Esophagus squamous epithelium (tissue), 5 donors: ENCODE data around the gene ZNF689. TPM values are rescaled to one million over a fixed set of nuclear protein-coding genes. Genes with fewer than 3 reads are reported as not detected.
"Not testable (repeated sequence)": the region's sequence is repeated elsewhere in the genome, so short reads cannot be mapped to it uniquely, and the experiment has no call there.

Experiments
- DNase-seq: peaks from one replicate; lab custom pipeline; 2025; lab: John Stamatoyannopoulos, UW
- H3K27ac ChIP-seq, 4 donors: fragments of 200-600 bp; sonication (generic); one replicate each; pipeline ENCODE4 v1.5.1; 2016 to 2019; ENCODE audit warnings: mild to moderate bottlenecking in 1 of 4
- H3K27me3 ChIP-seq, 4 donors: fragments of 200-600 bp; sonication (generic); 1 replicate in 3 of 4; 2 replicates in 1 of 4; pipeline versions ENCODE4 v1.5.1 to v1.6.0; 2017 to 2021; ENCODE audit warnings: antibody characterized with exemption in 1 of 4
- H3K36me3 ChIP-seq, 3 donors: fragments of 200-600 bp; sonication (generic); one replicate each; pipeline ENCODE4 v1.5.1; 2016 to 2019
- H3K4me1 ChIP-seq, 3 donors: fragments of 200-600 bp; sonication (generic); one replicate each; pipeline ENCODE4 v1.5.1; 2017 to 2019
- H3K4me3 ChIP-seq, 4 donors: fragments of 200-600 bp; sonication (generic); 1 replicate in 3 of 4; 2 replicates in 1 of 4; pipeline ENCODE4 v1.5.1; 2016 to 2019; ENCODE audit warnings: mild to moderate bottlenecking in 2 of 4, moderate library complexity in 1 of 4
- H3K9me3 ChIP-seq, 3 donors: fragments of 200-600 bp; sonication (generic); one replicate each; pipeline ENCODE4 v1.5.1; 2016 to 2019
- POLR2A ChIP-seq, 4 donors: fragments of 450-650 bp; IDR thresholded peaks; one replicate each; pipeline ENCODE4 v1.6.1; 2017; ENCODE audit warnings: antibody characterized with exemption in 4 of 4, mild to moderate bottlenecking in 4 of 4, moderate library complexity in 3 of 4
- WGBS, 2 donors: methylation state at CpG; one replicate each; pipeline ENCODE4 v1.1.5; 2018; 5-methylcytosine and 5-hydroxymethylcytosine counted together
- intact Hi-C: fragments of 100-400 bp; cut with DNase I; formaldehyde crosslinking; loops from one replicate; pipeline ENCODE4 v1.15.0; 2022
- total RNA-seq, 4 donors: library from RNA; depleted of rRNA; stranded (reverse); fragments of >200 nt; gene quantifications; one replicate each; pipeline ENCODE4 v1.1.0, GENCODE V29; 2016
- TF ChIP-seq, protein P1 (sequence below), 6 experiments: fragments of 450-650 bp in 4 of 6; fragments of 200-600 bp in 2 of 6; sonication (generic) in 2 of 6; IDR thresholded peaks; one replicate each; pipeline ENCODE4 v1.5.1; 2016 to 2019; ENCODE audit warnings: antibody characterized with exemption in 6 of 6, mild to moderate bottlenecking in 4 of 6, moderate library complexity in 4 of 6
- donor health status: DM: yes; HTN: yes; CAD: no.

ZNF689 gene
- total RNA-seq, 4 donors from 2014 or later, result 2.0 to 6.7 (median 3.8) TPM

GRCh38 chr16:30645727-30646126, 35.5 kb upstream of the ZNF689 start:
- Histone ChIP-seq H3K27me3 (no peaks in the 10 kb centered on the region), H3K4me3 (no peak overlapping the region), H3K36me3 (no peaks in the 10 kb centered on the region), H3K9me3 (no peaks in the 10 kb centered on the region), H3K4me1 (peaks cover 0 to 9% (median 6%) of the 10 kb centered on the region in 3 donors), H3K27ac (no peak overlapping the region)
- intact Hi-C loops, result loop anchor here (10.0 kb wide), 1 partner anchor 61 kb away; the partner anchor contains the start of gene ZNF785
- TF ChIP-seq POLR2A (IDR thresholded peaks at IDR 0.05), result no peak
- TF ChIP-seq, protein P1, sequence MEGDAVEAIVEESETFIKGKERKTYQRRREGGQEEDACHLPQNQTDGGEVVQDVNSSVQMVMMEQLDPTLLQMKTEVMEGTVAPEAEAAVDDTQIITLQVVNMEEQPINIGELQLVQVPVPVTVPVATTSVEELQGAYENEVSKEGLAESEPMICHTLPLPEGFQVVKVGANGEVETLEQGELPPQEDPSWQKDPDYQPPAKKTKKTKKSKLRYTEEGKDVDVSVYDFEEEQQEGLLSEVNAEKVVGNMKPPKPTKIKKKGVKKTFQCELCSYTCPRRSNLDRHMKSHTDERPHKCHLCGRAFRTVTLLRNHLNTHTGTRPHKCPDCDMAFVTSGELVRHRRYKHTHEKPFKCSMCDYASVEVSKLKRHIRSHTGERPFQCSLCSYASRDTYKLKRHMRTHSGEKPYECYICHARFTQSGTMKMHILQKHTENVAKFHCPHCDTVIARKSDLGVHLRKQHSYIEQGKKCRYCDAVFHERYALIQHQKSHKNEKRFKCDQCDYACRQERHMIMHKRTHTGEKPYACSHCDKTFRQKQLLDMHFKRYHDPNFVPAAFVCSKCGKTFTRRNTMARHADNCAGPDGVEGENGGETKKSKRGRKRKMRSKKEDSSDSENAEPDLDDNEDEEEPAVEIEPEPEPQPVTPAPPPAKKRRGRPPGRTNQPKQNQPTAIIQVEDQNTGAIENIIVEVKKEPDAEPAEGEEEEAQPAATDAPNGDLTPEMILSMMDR (IDR thresholded peaks at IDR 0.05), result no peak
- 50 to 58% methylated on average over 5 to 6 of the region's 6 CpGs for WGBS, 2 donors
- no peak for DNase-seq

DNA sequence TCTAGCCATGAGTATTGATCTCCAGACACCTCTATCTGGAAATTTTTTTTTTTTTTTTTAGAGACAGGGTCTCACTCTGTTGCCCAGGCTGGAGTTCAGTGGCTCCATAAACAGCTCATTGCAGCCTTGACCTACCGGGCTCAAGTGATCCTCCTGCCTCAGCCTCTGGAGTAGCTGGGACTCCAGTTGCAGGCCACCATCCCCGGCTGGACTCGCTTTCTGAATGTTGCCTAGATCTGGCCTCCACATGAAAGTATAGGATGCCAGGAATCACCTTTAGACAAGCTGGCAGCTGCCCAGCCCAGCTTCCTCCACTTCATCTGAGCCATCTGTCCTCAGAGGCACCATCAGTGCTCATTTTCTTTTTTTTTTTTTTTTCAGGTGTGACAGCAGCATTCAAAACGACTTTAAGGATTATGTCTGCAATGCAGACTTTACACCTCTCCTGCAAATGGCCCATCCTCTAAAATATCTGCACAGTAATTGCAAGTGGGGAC, 34.2 kb upstream of the ZNF689 start:
- WGBS, 2 donors, result 39 to 68% methylated on average over 2 to 4 of the region's 4 CpGs
- Histone ChIP-seq H3K27ac (no peak overlapping the region), H3K27me3 (no peaks in the 10 kb centered on the region), H3K4me1 (peaks cover 0 to 1% (median 0%) of the 10 kb centered on the region in 3 donors), H3K9me3 (no peaks in the 10 kb centered on the region), H3K36me3 (no peaks in the 10 kb centered on the region), H3K4me3 (no peak overlapping the region)
- intact Hi-C loops, result loop anchor here (10.0 kb wide), 1 partner anchor 60 kb away; the partner anchor contains the start of gene ZNF785
- no peak for DNase-seq
- TF ChIP-seq, protein P1 (IDR thresholded peaks at IDR 0.05), result no peak
- no peak for TF ChIP-seq POLR2A (IDR thresholded peaks at IDR 0.05)

GRCh38 chr16:30641378-30641982, 31.3 kb upstream of the ZNF689 start:
- no peak for DNase-seq
- Histone ChIP-seq H3K27me3 (no peaks in the 10 kb centered on the region), H3K27ac (no peak overlapping the region), H3K4me3 (no peak overlapping the region), H3K4me1 (peaks cover 0 to 10% (median 0%) of the 10 kb centered on the region in 3 donors), H3K9me3 (no peaks in the 10 kb centered on the region), H3K36me3 (no peaks in the 10 kb centered on the region)
- intact Hi-C loops, result loop anchor here (10.0 kb wide), 1 partner anchor 57 kb away; the partner anchor contains the start of gene ZNF785
- 83 to 97% methylated on average over 3 of the region's 3 CpGs for WGBS, 2 donors
- no peak for TF ChIP-seq POLR2A (IDR thresholded peaks at IDR 0.05)
- TF ChIP-seq, protein P1 (IDR thresholded peaks at IDR 0.05), result no peak

DNA sequence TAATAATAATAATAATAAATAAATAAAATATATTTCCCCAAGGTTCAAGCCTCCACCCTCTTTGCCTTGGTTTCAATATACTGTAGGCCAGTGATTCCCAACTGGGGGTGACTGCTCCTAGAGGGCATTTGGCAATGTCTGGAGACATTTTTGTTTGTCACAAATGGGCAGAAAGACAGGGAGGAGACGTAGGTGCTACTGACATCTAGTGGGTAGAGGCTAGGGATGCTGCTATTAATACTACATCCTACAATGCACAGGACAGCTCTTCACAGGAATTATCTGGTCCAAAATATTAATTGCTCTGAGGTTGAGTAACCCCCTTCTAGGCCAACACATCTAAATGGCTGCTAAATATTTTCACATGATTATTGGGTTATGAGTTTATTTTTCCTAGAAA, 27.8 kb upstream of the ZNF689 start:
- H3K4me1 ChIP-seq, result peaks cover 5 to 37% (median 13%) of the 10 kb centered on the region in 3 donors
- no peaks in the 10 kb centered on the region for H3K27me3 ChIP-seq
- H3K36me3 ChIP-seq, result no peaks in the 10 kb centered on the region
- H3K4me3 ChIP-seq, result no peak overlapping the region
- H3K9me3 ChIP-seq, result no peaks in the 10 kb centered on the region
- intact Hi-C loops, result loop anchor here (10.0 kb wide), 1 partner anchor 203 kb away; the partner anchor contains the start of gene DCTPP1
- TF ChIP-seq POLR2A (IDR thresholded peaks at IDR 0.05), result no peak
- TF ChIP-seq, protein P1 (IDR thresholded peaks at IDR 0.05), result peak in 5 of 6 experiments; percentile 17 to 53 (median 25)
- no peak overlapping the region for H3K27ac ChIP-seq
- 0 to 6% methylated on average over 1 of the region's 1 CpG for WGBS, 2 donors
- DNase-seq, result no peak

GRCh38 chr16:30637139-30637538, 26.9 kb upstream of the ZNF689 start:
- H3K27me3 ChIP-seq, H3K4me3 ChIP-seq, H3K9me3 ChIP-seq, DNase-seq, H3K36me3 ChIP-seq, H3K27ac ChIP-seq: not testable (repeated sequence)
- 85 to 88% methylated on average over 9 to 10 of the region's 10 CpGs for WGBS, 2 donors
- intact Hi-C loops, result loop anchor here (10.0 kb wide), 1 partner anchor 202 kb away; the partner anchor contains the start of gene DCTPP1
- H3K4me1 ChIP-seq, result peaks cover 5 to 37% (median 13%) of the 10 kb centered on the region in 3 donors
